Activated CD8-positive, alpha-beta memory T cell treated with anti-CD3 and anti-CD28 coated beads for 1 hour (primary cell): ENCODE data around the gene POLR3GL.

Experiments
- DNase-seq, 2 donors: peaks; one replicate each; pipeline ENCODE4 v3.0.0-alpha.2; 2020; ENCODE audit warnings: low read depth in 1 of 2; ENCODE audit errors: extremely low read depth in 1 of 2

The POLR3GL gene

GRCh38 chr1:145972580-145972979 lies 8.1 kb downstream of the POLR3GL start:
- DNase-seq, result no peak

- no peak for DNase-seq
These were observed 10.2 kb downstream of the POLR3GL start for GRCh38 chr1:145974721-145975120.

- no peak for DNase-seq
These were observed 10.7 kb downstream of the POLR3GL start for GRCh38 chr1:145975216-145975615.

GRCh38 chr1:145977016-145977415 lies 12.5 kb downstream of the POLR3GL start:
- DNase-seq, result no peak

- peak in 1 of 2 donors; percentile 54 for DNase-seq
These were observed 13.3 kb downstream of the POLR3GL start for GRCh38 chr1:145977486-145978470.

GRCh38 chr1:145978471-145978853 lies 14.0 kb downstream of the POLR3GL start:
- no peak for DNase-seq

GRCh38 chr1:145978854-145979745 lies 14.6 kb downstream of the POLR3GL start:
- DNase-seq, result peak in 1 of 2 donors; percentile 44

- DNase-seq, result no peak
These were observed 15.4 kb downstream of the POLR3GL start for GRCh38 chr1:145979746-145980456.

- DNase-seq, result no peak
These were observed 16.0 kb downstream of the POLR3GL start for GRCh38 chr1:145980457-145980994.

GRCh38 chr1:145982010-145982723 lies 17.7 kb downstream of the POLR3GL start:
- no peak for DNase-seq

GRCh38 chr1:145983206-145983675 lies 18.8 kb downstream of the POLR3GL start:
- DNase-seq, result no peak

- DNase-seq, result no peak
These were observed 19.7 kb downstream of the POLR3GL start for GRCh38 chr1:145983960-145984830.

GRCh38 chr1:145985129-145985501 lies 20.6 kb downstream of the POLR3GL start:
- DNase-seq, result no peak

- no peak for DNase-seq
These were observed 21.3 kb downstream of the POLR3GL start for GRCh38 chr1:145985502-145986439.

GRCh38 chr1:145986551-145986950 lies 22.1 kb downstream of the POLR3GL start:
- no peak for DNase-seq

- DNase-seq, result no peak
These were observed 23.4 kb downstream of the POLR3GL start for GRCh38 chr1:145987926-145988325.

- no peak for DNase-seq
These were observed 24.3 kb downstream of the POLR3GL start for GRCh38 chr1:145988773-145989172.
